ENCODE results near the gene NGEF. TPM values are rescaled to one million over a fixed set of nuclear protein-coding genes. Genes with fewer than 3 reads are reported as not detected.

Gene NGEF
- total and polyA plus RNA-seq, 4 donors, result 10.6 to 22.6 (median 10.8) TPM

DNA sequence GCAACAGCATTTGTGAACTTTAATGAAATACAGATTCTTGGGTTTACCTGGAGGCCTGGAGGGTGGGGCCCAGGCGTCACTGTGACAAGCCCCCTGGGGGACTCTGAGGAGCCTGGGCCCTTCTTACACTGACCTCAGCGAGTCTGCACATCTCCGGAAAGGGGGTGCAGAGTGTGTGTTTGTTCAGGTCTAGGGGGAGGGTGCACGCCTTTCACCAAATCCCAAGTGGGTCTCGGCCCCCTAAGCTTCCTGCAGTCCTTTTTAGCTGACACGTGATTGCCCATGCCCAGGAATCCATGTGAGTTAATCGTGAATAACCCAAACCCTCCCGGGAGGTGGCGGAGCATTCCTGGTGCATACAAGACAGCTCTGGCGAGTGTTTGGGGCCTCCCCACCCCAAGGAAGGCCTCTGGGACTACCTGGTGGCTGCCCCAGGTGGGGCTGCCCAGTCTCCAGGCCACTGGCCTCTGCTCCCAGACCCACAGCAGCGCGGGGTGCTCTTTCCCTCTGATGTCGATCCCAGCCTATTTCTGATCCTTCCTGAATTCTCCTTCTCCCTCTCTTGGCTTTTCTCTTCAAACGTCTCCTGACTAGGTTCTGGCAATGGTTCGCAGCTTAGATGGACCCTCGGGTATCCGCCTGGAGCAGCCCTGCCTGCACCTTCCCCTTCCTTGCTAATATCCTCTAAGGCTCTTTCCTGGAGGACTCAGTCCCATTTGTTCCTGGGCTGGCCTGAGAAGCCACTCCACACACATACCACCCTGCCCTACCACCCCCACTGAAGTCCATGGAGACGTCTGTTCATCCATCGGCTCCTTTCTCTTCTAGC lies 10.0 kb downstream of the NGEF start (continued):
- TF ChIP-seq, protein P1, sequence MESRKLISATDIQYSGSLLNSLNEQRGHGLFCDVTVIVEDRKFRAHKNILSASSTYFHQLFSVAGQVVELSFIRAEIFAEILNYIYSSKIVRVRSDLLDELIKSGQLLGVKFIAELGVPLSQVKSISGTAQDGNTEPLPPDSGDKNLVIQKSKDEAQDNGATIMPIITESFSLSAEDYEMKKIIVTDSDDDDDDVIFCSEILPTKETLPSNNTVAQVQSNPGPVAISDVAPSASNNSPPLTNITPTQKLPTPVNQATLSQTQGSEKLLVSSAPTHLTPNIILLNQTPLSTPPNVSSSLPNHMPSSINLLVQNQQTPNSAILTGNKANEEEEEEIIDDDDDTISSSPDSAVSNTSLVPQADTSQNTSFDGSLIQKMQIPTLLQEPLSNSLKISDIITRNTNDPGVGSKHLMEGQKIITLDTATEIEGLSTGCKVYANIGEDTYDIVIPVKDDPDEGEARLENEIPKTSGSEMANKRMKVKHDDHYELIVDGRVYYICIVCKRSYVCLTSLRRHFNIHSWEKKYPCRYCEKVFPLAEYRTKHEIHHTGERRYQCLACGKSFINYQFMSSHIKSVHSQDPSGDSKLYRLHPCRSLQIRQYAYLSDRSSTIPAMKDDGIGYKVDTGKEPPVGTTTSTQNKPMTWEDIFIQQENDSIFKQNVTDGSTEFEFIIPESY (IDR thresholded peaks at IDR 0.05), result no peak
- TF ChIP-seq HNF4G (IDR thresholded peaks at IDR 0.05) (no peak), HNF4A (conservative IDR thresholded peaks at IDR 0.05) (no peak), YY1 (IDR thresholded peaks at IDR 0.05) (no peak)

DNA sequence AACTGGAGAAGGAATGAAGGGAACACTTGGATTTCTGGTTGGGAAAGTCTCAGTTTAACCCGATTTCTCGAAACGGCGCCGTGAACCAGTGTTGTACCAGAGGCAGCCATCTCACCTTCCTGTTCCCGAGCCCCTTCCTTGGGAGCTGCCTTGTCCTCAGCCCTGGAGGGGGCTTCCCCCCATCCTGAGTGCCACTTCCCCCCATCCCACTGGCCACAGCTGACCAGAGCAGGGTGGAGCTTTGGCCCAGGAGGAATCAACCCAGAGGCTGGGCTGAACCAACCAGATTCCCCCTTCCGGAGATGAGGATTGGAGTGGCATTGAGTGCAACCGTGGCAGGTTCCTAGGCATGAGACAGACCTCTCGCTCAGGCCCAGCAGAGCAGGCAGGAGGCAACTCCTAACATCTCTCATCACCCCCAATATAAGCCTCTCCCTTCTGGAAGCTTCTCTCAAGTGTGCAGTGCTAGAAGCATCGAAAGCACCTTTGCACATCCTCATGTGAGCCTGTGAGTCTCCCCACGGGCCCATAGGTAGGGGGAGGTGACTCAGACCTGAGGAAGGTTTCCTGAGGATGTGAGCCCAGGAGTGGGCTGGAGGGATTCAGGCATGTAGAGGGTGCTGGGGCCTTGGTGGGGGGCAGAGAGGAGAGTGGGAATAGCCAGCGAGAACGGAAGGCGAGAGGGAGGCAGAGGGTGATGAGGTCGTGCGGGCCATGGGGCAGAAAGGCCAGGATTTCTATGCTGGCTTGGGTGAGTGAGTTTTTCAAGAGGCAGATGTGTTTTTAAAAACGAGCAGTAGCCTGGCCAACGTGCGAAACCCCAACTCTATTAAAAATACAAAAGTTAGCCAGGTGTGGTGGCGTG lies 11.9 kb downstream of the NGEF start:
- no peak overlapping the region for H3K4me3 ChIP-seq (ENCODE audit: low read depth in 1 of 3, low read length in 3 of 3)
- no peak overlapping the region for H3K9ac ChIP-seq (ENCODE audit: low read depth in 1 of 2, low read length in 2 of 2)
- no peaks in the 10 kb centered on the region for H3K9me3 ChIP-seq (ENCODE audit: control insufficient read depth in 4 of 4, low read length in 3 of 4)
- no peaks in the 10 kb centered on the region for H3K36me3 ChIP-seq (ENCODE audit: control insufficient read depth in 4 of 4, insufficient read depth in 3 of 4, low read depth in 1 of 4, low read length in 3 of 4)
- H3K27ac ChIP-seq (ENCODE audit: low read depth in 1 of 2, low read length in 2 of 2), result no peak overlapping the region
- TF ChIP-seq FOXA1 (IDR thresholded peaks at IDR 0.05) (no peak), HNF4G (IDR thresholded peaks at IDR 0.05) (no peak), NR2F2 (IDR thresholded peaks at IDR 0.05) (no peak)
- no peaks in the 10 kb centered on the region for H3K4me1 ChIP-seq (ENCODE audit: control insufficient read depth in 4 of 4, insufficient read depth in 4 of 4, low read length in 3 of 4)
- no peaks in the 10 kb centered on the region for H3K27me3 ChIP-seq (ENCODE audit: control insufficient read depth in 4 of 4, insufficient read depth in 4 of 4, low read length in 3 of 4)
- no peak for DNase-seq (ENCODE audit: low spot score)
- WGBS, result 94% methylated on average over 20 of the region's 20 CpGs

DNA sequence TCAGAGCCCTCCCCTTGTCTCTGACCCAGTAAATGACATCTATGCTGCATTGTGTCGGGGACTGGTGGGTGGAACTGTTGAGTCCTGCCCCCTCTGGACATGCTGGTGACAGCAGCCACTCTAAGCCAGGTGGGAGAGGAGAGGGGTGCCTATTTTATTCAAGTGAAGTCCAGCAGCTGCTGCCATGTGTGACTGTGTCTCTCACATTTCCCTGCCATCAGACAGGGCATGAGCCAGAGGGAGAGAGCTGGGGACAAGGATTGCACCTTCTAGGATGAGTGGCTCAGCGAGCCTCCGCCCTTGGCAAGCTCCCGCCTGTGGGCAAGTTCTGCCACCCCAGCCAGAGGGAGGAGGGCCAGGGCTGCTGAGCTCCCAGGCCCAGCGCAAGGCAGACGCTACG lies 13.7 kb downstream of the NGEF start:
- Histone ChIP-seq H3K36me3 (ENCODE audit: control insufficient read depth in 4 of 4, insufficient read depth in 3 of 4, low read depth in 1 of 4, low read length in 3 of 4) (no peaks in the 10 kb centered on the region), H3K9me3 (ENCODE audit: control insufficient read depth in 4 of 4, low read length in 3 of 4) (no peaks in the 10 kb centered on the region), H3K9ac (ENCODE audit: low read depth in 1 of 2, low read length in 2 of 2) (no peak overlapping the region), H3K4me3 (ENCODE audit: low read depth in 1 of 3, low read length in 3 of 3) (no peak overlapping the region), H3K27ac (ENCODE audit: low read depth in 1 of 2, low read length in 2 of 2) (no peak overlapping the region), H3K4me1 (ENCODE audit: control insufficient read depth in 4 of 4, insufficient read depth in 4 of 4, low read length in 3 of 4) (no peaks in the 10 kb centered on the region), H3K27me3 (ENCODE audit: control insufficient read depth in 4 of 4, insufficient read depth in 4 of 4, low read length in 3 of 4) (no peaks in the 10 kb centered on the region)
- 92% methylated on average over 7 of the region's 7 CpGs for WGBS
- DNase-seq (ENCODE audit: low spot score), result no peak
- no peak for TF ChIP-seq GABPA (IDR thresholded peaks at IDR 0.05 in 1 of 2, conservative IDR thresholded peaks at IDR 0.05 in 1 of 2)
- TF ChIP-seq, protein P2, sequence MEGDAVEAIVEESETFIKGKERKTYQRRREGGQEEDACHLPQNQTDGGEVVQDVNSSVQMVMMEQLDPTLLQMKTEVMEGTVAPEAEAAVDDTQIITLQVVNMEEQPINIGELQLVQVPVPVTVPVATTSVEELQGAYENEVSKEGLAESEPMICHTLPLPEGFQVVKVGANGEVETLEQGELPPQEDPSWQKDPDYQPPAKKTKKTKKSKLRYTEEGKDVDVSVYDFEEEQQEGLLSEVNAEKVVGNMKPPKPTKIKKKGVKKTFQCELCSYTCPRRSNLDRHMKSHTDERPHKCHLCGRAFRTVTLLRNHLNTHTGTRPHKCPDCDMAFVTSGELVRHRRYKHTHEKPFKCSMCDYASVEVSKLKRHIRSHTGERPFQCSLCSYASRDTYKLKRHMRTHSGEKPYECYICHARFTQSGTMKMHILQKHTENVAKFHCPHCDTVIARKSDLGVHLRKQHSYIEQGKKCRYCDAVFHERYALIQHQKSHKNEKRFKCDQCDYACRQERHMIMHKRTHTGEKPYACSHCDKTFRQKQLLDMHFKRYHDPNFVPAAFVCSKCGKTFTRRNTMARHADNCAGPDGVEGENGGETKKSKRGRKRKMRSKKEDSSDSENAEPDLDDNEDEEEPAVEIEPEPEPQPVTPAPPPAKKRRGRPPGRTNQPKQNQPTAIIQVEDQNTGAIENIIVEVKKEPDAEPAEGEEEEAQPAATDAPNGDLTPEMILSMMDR (IDR thresholded peaks at IDR 0.05; ENCODE audit: low read depth, low read length, missing input control), result no peak
- TF ChIP-seq NR2F2 (IDR thresholded peaks at IDR 0.05), result no peak
- no peak for TF ChIP-seq HNF4G (IDR thresholded peaks at IDR 0.05)
- TF ChIP-seq, protein P3, sequence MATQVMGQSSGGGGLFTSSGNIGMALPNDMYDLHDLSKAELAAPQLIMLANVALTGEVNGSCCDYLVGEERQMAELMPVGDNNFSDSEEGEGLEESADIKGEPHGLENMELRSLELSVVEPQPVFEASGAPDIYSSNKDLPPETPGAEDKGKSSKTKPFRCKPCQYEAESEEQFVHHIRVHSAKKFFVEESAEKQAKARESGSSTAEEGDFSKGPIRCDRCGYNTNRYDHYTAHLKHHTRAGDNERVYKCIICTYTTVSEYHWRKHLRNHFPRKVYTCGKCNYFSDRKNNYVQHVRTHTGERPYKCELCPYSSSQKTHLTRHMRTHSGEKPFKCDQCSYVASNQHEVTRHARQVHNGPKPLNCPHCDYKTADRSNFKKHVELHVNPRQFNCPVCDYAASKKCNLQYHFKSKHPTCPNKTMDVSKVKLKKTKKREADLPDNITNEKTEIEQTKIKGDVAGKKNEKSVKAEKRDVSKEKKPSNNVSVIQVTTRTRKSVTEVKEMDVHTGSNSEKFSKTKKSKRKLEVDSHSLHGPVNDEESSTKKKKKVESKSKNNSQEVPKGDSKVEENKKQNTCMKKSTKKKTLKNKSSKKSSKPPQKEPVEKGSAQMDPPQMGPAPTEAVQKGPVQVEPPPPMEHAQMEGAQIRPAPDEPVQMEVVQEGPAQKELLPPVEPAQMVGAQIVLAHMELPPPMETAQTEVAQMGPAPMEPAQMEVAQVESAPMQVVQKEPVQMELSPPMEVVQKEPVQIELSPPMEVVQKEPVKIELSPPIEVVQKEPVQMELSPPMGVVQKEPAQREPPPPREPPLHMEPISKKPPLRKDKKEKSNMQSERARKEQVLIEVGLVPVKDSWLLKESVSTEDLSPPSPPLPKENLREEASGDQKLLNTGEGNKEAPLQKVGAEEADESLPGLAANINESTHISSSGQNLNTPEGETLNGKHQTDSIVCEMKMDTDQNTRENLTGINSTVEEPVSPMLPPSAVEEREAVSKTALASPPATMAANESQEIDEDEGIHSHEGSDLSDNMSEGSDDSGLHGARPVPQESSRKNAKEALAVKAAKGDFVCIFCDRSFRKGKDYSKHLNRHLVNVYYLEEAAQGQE (IDR thresholded peaks at IDR 0.05), result no peak
- TF ChIP-seq, protein P1 (IDR thresholded peaks at IDR 0.05), result no peak
- no peak for TF ChIP-seq FOXA2 (IDR thresholded peaks at IDR 0.05)
- TF ChIP-seq EGR1 (IDR thresholded peaks at IDR 0.05; ENCODE audit: low read depth in 2 of 2), result no peak
- TF ChIP-seq HNF4A (conservative IDR thresholded peaks at IDR 0.05), result no peak
- TF ChIP-seq, protein P4, sequence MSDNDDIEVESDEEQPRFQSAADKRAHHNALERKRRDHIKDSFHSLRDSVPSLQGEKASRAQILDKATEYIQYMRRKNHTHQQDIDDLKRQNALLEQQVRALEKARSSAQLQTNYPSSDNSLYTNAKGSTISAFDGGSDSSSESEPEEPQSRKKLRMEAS (IDR thresholded peaks at IDR 0.05), result no peak
- no peak for TF ChIP-seq YY1 (IDR thresholded peaks at IDR 0.05)
- TF ChIP-seq TAF1 (conservative IDR thresholded peaks at IDR 0.05), result no peak
- TF ChIP-seq, protein P5, sequence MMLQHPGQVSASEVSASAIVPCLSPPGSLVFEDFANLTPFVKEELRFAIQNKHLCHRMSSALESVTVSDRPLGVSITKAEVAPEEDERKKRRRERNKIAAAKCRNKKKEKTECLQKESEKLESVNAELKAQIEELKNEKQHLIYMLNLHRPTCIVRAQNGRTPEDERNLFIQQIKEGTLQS (IDR thresholded peaks at IDR 0.05), result no peak
